ENCODE data around the gene ADO. TPM values are rescaled to one million over a fixed set of nuclear protein-coding genes. Genes with fewer than 3 reads are reported as not detected.

Gene ADO
- total RNA-seq, 5 donors from 2014 or later (not counting 1 experiment from before 2014, with no cell fraction given): 10.5 to 17.5 (median 15.6) TPM

Other genes starting within 250 kb of the ADO start
- 1 to 10 TPM in 4 of 5 donors, under 1 TPM in 1; 0.90 to 2.7 (median 2.5) TPM for gene EGR2, start 11.6 kb downstream of the ADO start, total RNA-seq